HepG2 (cell line): ENCODE data around the gene PDP2. TPM values are rescaled to one million over a fixed set of nuclear protein-coding genes. Genes with fewer than 3 reads are reported as not detected.

Source experiments
- FOSL1 ChIP-seq: sonication (generic); formaldehyde crosslinking; IDR thresholded peaks from 2 replicates; pipeline ENCODE4 v1.9.0; 2021; ENCODE audit warnings: missing genetic modification reagents, borderline replicate concordance
- IRX3 ChIP-seq: sonication (generic); formaldehyde crosslinking; IDR thresholded peaks from 2 replicates; pipeline ENCODE4 v1.8.1; 2023; ENCODE audit warnings: mild to moderate bottlenecking, low read depth, missing genetic modification reagents, borderline replicate concordance
- KAT7 ChIP-seq: IDR thresholded peaks from 2 replicates; pipeline ENCODE4 v1.6.1; 2018; ENCODE audit warnings: borderline replicate concordance, missing compliant biosample characterization
- PCBP1 ChIP-seq: fragments of 200-400 bp; formaldehyde crosslinking; IDR thresholded peaks from 2 replicates; pipeline ENCODE4 v1.6.1; 2017; ENCODE audit warnings: mild to moderate bottlenecking, low read depth, low read length, borderline replicate concordance
- TP53 ChIP-seq: sonication (generic); formaldehyde crosslinking; conservative IDR thresholded peaks from 2 replicates; pipeline ENCODE4 v1.4.0; 2020; ENCODE audit warnings: missing genetic modification reagents
- ZEB1 ChIP-seq: IDR thresholded peaks from 2 replicates; pipeline ENCODE4 v1.6.1; 2012; ENCODE audit warnings: mild to moderate bottlenecking, low read depth, inconsistent platforms; ENCODE audit not compliant: insufficient replicate concordance
- ZNF788 ChIP-seq: sonication (generic); formaldehyde crosslinking; IDR thresholded peaks from 2 replicates; pipeline ENCODE4 v1.5.0; 2020; ENCODE audit warnings: mild to moderate bottlenecking, missing genetic modification reagents, borderline replicate concordance
- polyA plus RNA-seq, 8 experiments: library from polyadenylated mRNA; depleted of rRNA in 3 of 8; stranded (reverse) in 7 of 8; unstranded in 1 of 8; fragments of >200 nt; fragmentation: Illumina TruSeq in 4 of 8; extraction: Trizol in 4 of 8; gene quantifications; 2 replicates each; pipeline versions ENCODE4 v1.2.1 to v1.2.3, GENCODE V29; 2011 to 2016; ENCODE audit warnings: low read depth in 4 of 8, missing spikeins in 1 of 8, mixed read lengths in 1 of 8; ENCODE audit not compliant: insufficient read depth in 1 of 8
- total RNA-seq, 5 experiments: library from RNA; depleted of rRNA; stranded (reverse); fragments of >200 nt; fragmentation: Illumina TruSeq; extraction: Trizol; gene quantifications; 2 replicates each; pipeline ENCODE4 v1.2.3, GENCODE V29; 2016; ENCODE audit warnings: low read depth in 1 of 5
- TF ChIP-seq, protein P1 (sequence below): sonication (generic); formaldehyde crosslinking; IDR thresholded peaks from 2 replicates; pipeline ENCODE4 v1.5.0; 2020; ENCODE audit warnings: missing genetic modification reagents
- TF ChIP-seq, protein P2 (sequence below): sonication (generic); formaldehyde crosslinking; IDR thresholded peaks from 2 replicates; pipeline ENCODE4 v1.4.0; 2020; ENCODE audit warnings: mild to moderate bottlenecking, missing genetic modification reagents
- TF ChIP-seq, protein P3 (sequence below): sonication (generic); formaldehyde crosslinking; IDR thresholded peaks from 2 replicates; pipeline ENCODE4 v1.5.1; 2020; ENCODE audit warnings: mild to moderate bottlenecking, missing genetic modification reagents, borderline replicate concordance

The PDP2 gene
- total and polyA plus RNA-seq, 2 of the 13 experiments (the other 11 are each of a cell fraction or from before 2014, with no cell fraction given), result 12.8 to 15.8 TPM

DNA sequence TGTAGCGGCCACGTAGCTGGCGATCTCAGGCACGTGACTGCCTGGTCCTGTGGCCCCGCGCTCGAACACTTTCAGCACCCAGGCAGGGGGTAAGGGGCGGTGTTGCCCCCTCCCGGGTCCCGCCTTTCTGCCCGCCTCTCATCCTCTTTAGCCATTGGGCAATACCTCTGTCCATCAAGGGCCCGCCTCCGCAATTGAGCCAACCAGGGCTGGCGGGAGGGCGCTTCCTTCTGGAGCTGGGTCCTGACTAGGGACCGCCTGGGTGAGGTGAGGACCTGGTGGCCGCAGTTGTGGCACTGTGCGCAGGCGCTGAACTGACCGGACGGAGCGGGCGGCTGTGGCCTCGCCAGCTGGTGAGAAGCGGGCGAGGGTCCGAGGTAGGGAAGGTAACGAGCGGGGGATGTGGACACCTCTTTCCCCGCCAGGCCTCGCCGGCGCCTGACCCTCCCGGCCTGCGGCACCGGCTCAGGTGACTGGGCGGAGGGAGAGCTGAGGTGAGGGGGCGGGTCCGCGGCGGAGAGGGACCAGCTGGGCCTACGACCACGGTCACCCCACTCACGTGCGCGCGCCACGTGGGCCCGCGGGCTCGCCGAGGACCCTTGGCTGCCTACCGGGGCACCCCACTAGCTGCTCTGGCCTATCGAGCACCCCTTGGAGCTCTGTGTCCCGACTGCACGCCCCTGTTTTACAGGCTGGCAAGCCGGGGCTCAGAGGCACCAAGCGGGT lies at the start of gene PDP2 (continued):
- TF ChIP-seq, protein P1, sequence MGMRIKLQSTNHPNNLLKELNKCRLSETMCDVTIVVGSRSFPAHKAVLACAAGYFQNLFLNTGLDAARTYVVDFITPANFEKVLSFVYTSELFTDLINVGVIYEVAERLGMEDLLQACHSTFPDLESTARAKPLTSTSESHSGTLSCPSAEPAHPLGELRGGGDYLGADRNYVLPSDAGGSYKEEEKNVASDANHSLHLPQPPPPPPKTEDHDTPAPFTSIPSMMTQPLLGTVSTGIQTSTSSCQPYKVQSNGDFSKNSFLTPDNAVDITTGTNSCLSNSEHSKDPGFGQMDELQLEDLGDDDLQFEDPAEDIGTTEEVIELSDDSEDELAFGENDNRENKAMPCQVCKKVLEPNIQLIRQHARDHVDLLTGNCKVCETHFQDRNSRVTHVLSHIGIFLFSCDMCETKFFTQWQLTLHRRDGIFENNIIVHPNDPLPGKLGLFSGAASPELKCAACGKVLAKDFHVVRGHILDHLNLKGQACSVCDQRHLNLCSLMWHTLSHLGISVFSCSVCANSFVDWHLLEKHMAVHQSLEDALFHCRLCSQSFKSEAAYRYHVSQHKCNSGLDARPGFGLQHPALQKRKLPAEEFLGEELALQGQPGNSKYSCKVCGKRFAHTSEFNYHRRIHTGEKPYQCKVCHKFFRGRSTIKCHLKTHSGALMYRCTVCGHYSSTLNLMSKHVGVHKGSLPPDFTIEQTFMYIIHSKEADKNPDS (CRISPR knock-in tag), result peak; percentile 86; the same call in 1 of the 2 replicates
- peak; percentile 44; the same call in 1 of the 2 replicates for TF ChIP-seq PCBP1
- 0 out of 2 replicates have a peak, but pooled peaks have one; percentile 36 for TF ChIP-seq FOSL1 (CRISPR knock-in tag)
- peak; percentile 74 for TF ChIP-seq ZEB1
- TF ChIP-seq, protein P2, sequence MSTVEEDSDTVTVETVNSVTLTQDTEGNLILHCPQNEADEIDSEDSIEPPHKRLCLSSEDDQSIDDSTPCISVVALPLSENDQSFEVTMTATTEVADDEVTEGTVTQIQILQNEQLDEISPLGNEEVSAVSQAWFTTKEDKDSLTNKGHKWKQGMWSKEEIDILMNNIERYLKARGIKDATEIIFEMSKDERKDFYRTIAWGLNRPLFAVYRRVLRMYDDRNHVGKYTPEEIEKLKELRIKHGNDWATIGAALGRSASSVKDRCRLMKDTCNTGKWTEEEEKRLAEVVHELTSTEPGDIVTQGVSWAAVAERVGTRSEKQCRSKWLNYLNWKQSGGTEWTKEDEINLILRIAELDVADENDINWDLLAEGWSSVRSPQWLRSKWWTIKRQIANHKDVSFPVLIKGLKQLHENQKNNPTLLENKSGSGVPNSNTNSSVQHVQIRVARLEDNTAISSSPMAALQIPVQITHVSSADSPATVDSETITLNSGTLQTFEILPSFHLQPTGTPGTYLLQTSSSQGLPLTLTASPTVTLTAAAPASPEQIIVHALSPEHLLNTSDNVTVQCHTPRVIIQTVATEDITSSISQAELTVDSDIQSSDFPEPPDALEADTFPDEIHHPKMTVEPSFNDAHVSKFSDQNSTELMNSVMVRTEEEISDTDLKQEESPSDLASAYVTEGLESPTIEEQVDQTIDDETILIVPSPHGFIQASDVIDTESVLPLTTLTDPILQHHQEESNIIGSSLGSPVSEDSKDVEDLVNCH (CRISPR knock-in tag), result peak; percentile 68; the same call in 1 of the 2 replicates
- peak; percentile 84; the same call in 1 of the 2 replicates for TF ChIP-seq IRX3 (CRISPR knock-in tag)
- no peak; the same call in 1 of the 2 replicates for TF ChIP-seq ZNF788 (CRISPR knock-in tag)
- peak; percentile 93; the same call in 1 of the 2 replicates for TF ChIP-seq KAT7 (CRISPR knock-in tag)
- TF ChIP-seq, protein P3, sequence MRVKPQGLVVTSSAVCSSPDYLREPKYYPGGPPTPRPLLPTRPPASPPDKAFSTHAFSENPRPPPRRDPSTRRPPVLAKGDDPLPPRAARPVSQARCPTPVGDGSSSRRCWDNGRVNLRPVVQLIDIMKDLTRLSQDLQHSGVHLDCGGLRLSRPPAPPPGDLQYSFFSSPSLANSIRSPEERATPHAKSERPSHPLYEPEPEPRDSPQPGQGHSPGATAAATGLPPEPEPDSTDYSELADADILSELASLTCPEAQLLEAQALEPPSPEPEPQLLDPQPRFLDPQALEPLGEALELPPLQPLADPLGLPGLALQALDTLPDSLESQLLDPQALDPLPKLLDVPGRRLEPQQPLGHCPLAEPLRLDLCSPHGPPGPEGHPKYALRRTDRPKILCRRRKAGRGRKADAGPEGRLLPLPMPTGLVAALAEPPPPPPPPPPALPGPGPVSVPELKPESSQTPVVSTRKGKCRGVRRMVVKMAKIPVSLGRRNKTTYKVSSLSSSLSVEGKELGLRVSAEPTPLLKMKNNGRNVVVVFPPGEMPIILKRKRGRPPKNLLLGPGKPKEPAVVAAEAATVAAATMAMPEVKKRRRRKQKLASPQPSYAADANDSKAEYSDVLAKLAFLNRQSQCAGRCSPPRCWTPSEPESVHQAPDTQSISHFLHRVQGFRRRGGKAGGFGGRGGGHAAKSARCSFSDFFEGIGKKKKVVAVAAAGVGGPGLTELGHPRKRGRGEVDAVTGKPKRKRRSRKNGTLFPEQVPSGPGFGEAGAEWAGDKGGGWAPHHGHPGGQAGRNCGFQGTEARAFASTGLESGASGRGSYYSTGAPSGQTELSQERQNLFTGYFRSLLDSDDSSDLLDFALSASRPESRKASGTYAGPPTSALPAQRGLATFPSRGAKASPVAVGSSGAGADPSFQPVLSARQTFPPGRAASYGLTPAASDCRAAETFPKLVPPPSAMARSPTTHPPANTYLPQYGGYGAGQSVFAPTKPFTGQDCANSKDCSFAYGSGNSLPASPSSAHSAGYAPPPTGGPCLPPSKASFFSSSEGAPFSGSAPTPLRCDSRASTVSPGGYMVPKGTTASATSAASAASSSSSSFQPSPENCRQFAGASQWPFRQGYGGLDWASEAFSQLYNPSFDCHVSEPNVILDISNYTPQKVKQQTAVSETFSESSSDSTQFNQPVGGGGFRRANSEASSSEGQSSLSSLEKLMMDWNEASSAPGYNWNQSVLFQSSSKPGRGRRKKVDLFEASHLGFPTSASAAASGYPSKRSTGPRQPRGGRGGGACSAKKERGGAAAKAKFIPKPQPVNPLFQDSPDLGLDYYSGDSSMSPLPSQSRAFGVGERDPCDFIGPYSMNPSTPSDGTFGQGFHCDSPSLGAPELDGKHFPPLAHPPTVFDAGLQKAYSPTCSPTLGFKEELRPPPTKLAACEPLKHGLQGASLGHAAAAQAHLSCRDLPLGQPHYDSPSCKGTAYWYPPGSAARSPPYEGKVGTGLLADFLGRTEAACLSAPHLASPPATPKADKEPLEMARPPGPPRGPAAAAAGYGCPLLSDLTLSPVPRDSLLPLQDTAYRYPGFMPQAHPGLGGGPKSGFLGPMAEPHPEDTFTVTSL (CRISPR knock-in tag), result peak; percentile 42
- peak; percentile 74 for TF ChIP-seq TP53 (CRISPR knock-in tag)
